GM18505 (cell line): Measurements from ENCODE around the gene PTPRCAP.
A peak's percentile ranks its signal among the peaks of the same experiment; 100 is the strongest.
"Not testable (repeated sequence)": the region's sequence is repeated elsewhere in the genome, so short reads cannot be mapped to it uniquely, and the experiment has no call there.

Experiments used
- ATAC-seq: cut with Tn5 transposase; IDR thresholded peaks from one replicate; pipeline ENCODE4 v1.9.1; 2021; ENCODE audit not compliant: unreplicated experiment
- POLR2A ChIP-seq: IDR thresholded peaks from 4 replicates; pipeline ENCODE4 v1.6.1; 2011; ENCODE audit warnings: borderline replicate concordance; ENCODE audit not compliant: insufficient read depth, insufficient read length; ENCODE audit errors: extremely low read depth

The PTPRCAP gene

GRCh38 chr11:67437082-67437808 is at the start of gene PTPRCAP:
Gene PTPRCAP, minus strand, starts transcription at chr11:67437682. Its CDS starts 63 bp downstream, at chr11:67437619.
- TF ChIP-seq POLR2A, result peak; percentile 97

GRCh38 chr11:67486481-67487195 is 49.2 kb upstream of the PTPRCAP start:
- no peak for ATAC-seq
- TF ChIP-seq POLR2A, result peak; percentile 41

More at GRCh38 chr11:67437082-67437808, at the start of gene PTPRCAP:
- no peak for ATAC-seq

- ATAC-seq, result not testable (repeated sequence)
- peak; percentile 84 for TF ChIP-seq POLR2A
Measured at GRCh38 chr11:67485873-67486361, 48.4 kb upstream of the PTPRCAP start.

GRCh38 chr11:67484847-67485311 is 47.4 kb upstream of the PTPRCAP start:
- peak; percentile 24 for TF ChIP-seq POLR2A
- no peak for ATAC-seq

GRCh38 chr11:67483831-67484665 is 46.6 kb upstream of the PTPRCAP start:
- no peak for ATAC-seq
- TF ChIP-seq POLR2A, result peak; percentile 10

GRCh38 chr11:67482827-67483798 is 45.6 kb upstream of the PTPRCAP start, which contains the start of gene AIP:
Gene AIP, plus strand, starts transcription at chr11:67483026. Its CDS starts 133 bp downstream, at chr11:67483159.
- ATAC-seq, result peak; percentile 63
- TF ChIP-seq POLR2A, result peak; percentile 74

- TF ChIP-seq POLR2A, result no peak
Measured at GRCh38 chr11:67482275-67482826, 44.9 kb upstream of the PTPRCAP start.

GRCh38 chr11:67477344-67478050 is 40.0 kb upstream of the PTPRCAP start:
- not testable (repeated sequence) for ATAC-seq

More at GRCh38 chr11:67482275-67482826, 44.9 kb upstream of the PTPRCAP start:
- no peak for ATAC-seq

GRCh38 chr11:67476692-67477091 is 39.2 kb upstream of the PTPRCAP start:
- not testable (repeated sequence) for ATAC-seq

GRCh38 chr11:67472882-67473281 is 35.4 kb upstream of the PTPRCAP start:
- no peak for ATAC-seq
- no peak for TF ChIP-seq POLR2A

GRCh38 chr11:67470337-67471002 is 33.0 kb upstream of the PTPRCAP start:
- ATAC-seq, result no peak
- no peak for TF ChIP-seq POLR2A
